CMK (cell line): ENCODE results near the gene SLC44A2.

Experiments
- DNase-seq: peaks from one replicate; pipeline ENCODE4 v3.0.0-alpha.2; 2010; ENCODE audit warnings: low read depth

Gene SLC44A2

GRCh38 chr19:10615429-10616023, 9.8 kb upstream of the SLC44A2 start:
- no peak for DNase-seq

GRCh38 chr19:10617409-10618121, 7.8 kb upstream of the SLC44A2 start:
- DNase-seq: no peak

- no peak for DNase-seq
These were observed 6.5 kb upstream of the SLC44A2 start for GRCh38 chr19:10618846-10619245.

- DNase-seq: no peak
These were observed 4.6 kb upstream of the SLC44A2 start for GRCh38 chr19:10620786-10621185.

- DNase-seq: no peak
These were observed 3.4 kb upstream of the SLC44A2 start for GRCh38 chr19:10621966-10622365.

- DNase-seq: no peak
These were observed 768 bp upstream of the SLC44A2 start for GRCh38 chr19:10624585-10624984.

- DNase-seq: no peak
These were observed 397 bp downstream of the SLC44A2 start for GRCh38 chr19:10625762-10626138.

- no peak for DNase-seq
These were observed 6.5 kb downstream of the SLC44A2 start for GRCh38 chr19:10631874-10632273.

- DNase-seq: no peak
These were observed 9.1 kb downstream of the SLC44A2 start for GRCh38 chr19:10634430-10634829.

- DNase-seq: no peak
These were observed 9.6 kb downstream of the SLC44A2 start for GRCh38 chr19:10634963-10635362.

- no peak for DNase-seq
These were observed 11.1 kb downstream of the SLC44A2 start for GRCh38 chr19:10636304-10636972.

- no peak for DNase-seq
These were observed 12.5 kb downstream of the SLC44A2 start for GRCh38 chr19:10637894-10638293.

GRCh38 chr19:10639836-10640235, 14.5 kb downstream of the SLC44A2 start:
- no peak for DNase-seq

GRCh38 chr19:10640361-10640760, 15.0 kb downstream of the SLC44A2 start:
- DNase-seq: no peak

GRCh38 chr19:10641248-10641647, 15.9 kb downstream of the SLC44A2 start:
- no peak for DNase-seq

GRCh38 chr19:10642473-10643171, 17.3 kb downstream of the SLC44A2 start:
- DNase-seq: no peak

- no peak for DNase-seq
These were observed 18.0 kb downstream of the SLC44A2 start for GRCh38 chr19:10643172-10643967.

GRCh38 chr19:10643968-10644259, 18.6 kb downstream of the SLC44A2 start:
- no peak for DNase-seq

- peak; percentile 58 for DNase-seq
These were observed 19.1 kb downstream of the SLC44A2 start for GRCh38 chr19:10644260-10645007.

GRCh38 chr19:10646456-10647159, 21.3 kb downstream of the SLC44A2 start:
- DNase-seq: no peak

GRCh38 chr19:10648360-10648759, 23.0 kb downstream of the SLC44A2 start:
- no peak for DNase-seq
